ENCODE data around the gene KAZN. TPM values are rescaled to one million over a fixed set of nuclear protein-coding genes. Genes with fewer than 3 reads are reported as not detected.

Gene KAZN
- total RNA-seq, 1 experiment from 2014 or later: 1.6 TPM

DNA sequence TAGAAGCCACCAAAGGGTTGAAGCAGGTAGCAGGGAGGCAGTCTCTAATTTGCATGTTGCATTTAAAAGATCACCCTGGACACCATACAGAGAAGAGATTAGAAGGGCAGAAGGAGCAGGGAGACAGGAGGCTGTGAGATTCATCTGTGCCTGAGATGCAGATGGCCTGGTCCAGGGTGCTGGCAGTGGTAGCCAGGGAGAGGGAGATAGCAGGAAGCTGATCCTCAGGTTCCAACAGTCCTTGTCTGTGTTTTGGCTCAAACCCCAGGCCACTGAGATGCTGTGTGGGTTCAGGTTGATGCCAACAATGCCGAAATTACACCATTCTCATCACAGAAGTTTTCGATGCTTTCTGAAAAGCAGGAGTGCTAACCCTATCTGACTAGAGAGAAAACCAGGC is 113.7 kb downstream of the KAZN start:
- no peak for DNase-seq (ENCODE audit: low spot score)

DNA sequence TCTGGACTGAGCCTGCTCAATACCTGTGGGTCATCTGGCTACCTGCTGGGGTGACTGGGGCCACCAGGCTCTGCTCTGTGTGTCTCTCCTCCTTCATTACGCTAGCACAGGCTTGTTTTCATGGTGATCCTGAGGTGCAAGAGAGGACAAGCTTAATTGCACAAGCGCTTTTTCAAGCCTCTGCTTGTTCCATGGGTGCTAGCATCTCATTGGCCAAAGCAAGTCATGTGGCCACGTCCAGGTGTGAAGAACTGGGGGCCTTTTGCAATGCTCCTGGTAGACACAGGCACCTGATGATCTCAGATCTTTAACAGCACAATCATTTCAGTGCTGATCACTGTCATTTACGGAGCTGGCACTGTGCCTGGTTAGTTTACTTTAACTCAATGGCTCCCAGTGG is 114.6 kb downstream of the KAZN start:
- DNase-seq (ENCODE audit: low spot score): no peak

DNA sequence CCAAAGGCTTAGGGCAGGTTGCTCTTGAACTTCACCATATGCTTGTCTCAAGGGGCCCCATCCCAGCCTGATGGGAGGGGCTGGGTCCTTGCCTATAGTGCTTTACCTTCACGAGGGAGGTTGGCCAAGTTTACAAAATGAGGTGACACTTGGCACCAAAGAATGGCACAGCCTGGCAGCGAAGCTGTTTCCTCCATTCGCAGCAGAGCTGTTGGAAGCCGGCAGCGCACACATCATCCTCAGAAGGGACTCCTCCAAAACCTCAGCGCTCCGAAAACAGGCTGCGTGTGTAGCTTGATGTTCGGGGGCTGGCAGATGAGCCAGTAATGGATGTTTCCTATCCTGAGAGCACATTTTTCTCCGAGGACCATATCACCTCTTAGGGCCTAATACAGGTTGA is 116.8 kb downstream of the KAZN start:
- no peak for DNase-seq (ENCODE audit: low spot score)

DNA sequence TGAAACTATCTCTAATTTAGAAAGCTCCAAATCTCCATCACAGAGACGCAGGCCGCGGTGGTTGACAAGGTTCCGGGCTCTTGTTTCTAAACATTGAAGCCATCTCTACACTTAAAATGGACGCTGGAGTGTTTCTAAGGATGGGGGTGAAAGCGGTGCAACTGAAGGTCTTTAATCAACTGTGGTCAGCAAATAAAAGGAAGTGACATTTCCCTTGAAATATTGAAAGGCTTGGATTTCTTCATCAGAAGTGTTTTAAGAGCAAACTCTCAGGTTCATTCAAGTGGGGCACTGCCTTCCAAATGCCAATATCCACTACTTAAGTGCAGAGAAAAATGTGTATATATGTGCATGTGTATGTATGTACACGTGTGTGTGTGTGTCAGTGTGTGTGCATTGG is 117.3 kb downstream of the KAZN start:
- DNase-seq (ENCODE audit: low spot score): no peak

DNA sequence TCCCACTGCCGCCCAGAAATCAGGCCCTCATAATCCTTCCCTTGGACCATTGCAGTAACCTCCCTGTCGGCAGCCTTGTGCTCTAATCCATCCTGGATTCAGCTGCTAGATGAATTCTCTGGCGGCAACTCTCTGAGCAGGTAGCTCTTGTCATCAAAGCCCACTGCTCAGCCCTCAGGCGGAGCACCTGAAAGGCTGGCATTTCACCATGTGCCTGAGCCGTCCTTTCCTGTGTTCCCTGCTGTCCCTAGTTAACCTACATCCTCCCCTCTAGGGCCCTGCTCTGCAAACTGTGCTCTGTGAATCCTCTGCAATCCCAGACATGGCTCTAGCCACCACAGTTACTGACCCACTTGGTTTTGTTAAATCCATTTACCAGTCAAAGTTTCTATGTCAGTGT is 118.0 kb downstream of the KAZN start:
- DNase-seq (ENCODE audit: low spot score): no peak

DNA sequence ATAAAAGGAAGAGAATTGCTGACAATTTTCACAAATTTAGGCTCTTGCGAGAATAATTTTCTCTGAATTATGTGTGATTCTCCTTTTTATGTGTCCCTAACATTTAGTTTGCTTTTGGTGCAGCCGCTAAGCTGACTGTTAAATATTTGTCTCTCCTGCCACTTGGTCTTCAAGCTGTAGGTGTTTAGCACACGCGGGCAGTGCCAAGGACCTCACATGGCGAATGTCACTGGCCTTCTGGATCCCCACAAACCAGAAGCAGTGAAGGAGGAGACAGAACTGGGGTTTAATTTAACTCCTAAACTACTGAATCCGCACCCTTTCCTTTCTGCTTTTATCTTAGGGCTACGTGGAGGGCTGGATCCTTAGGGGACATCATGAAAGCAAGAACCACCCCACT is 120.0 kb downstream of the KAZN start:
- no peak for DNase-seq (ENCODE audit: low spot score)

DNA sequence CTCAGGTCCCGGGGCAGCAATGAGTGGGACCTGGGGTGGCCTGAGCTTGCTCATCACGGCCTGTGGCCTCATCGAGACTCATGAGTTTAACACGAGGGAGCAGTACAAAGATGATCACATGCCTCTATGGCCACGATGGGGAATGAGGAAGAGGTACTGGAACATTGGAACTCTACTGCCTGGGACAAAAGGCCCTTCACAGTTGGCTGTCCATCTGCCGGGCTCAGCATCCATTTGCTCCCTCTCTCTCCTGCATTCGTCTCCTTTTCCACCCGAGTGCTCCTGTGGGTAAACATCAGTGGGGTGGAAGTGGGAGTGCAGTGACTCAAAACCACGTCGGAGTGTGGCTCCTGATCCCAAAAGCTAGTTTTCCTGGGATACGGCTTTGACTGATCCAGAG is 124.9 kb downstream of the KAZN start:
- no peak for DNase-seq (ENCODE audit: low spot score)

DNA sequence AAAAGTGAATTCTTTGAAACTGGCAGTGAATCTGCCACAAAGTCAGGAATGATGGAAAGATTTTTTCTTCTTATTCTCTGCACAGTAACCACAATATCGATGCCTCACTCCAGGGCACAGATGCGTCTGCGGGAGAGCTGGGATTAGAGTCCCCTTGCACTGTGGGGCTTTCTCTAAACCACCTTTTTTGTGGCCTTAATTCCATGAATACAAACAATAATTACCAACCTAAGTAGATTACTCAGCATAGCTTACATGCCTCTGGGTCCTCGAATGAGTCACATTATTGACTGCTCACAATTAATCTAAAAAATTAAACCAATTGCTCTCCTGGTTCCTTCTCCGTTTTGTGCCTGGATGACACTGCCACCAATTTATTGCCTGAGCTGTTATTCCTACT is 125.8 kb downstream of the KAZN start:
- DNase-seq (ENCODE audit: low spot score): peak; percentile 15

DNA sequence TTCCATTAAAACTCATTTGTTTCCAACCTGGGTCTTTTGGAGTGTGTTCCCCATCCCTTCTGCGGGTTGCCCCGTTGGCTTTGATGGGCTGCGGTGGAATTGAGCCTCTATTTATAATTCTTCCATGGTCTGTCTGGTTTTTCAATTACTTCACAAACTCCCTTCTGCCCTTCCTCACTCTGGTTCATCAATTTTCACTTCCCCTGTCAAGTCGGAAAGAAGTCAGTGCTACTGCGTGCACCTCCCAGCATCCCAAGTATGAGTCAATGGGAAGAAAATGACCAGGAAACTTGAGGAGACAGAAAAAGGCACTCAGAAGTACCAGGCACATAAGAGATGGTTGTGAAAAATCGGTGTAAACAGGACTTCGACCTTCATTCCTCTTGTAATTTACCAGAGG is 126.2 kb downstream of the KAZN start:
- DNase-seq (ENCODE audit: low spot score): no peak

DNA sequence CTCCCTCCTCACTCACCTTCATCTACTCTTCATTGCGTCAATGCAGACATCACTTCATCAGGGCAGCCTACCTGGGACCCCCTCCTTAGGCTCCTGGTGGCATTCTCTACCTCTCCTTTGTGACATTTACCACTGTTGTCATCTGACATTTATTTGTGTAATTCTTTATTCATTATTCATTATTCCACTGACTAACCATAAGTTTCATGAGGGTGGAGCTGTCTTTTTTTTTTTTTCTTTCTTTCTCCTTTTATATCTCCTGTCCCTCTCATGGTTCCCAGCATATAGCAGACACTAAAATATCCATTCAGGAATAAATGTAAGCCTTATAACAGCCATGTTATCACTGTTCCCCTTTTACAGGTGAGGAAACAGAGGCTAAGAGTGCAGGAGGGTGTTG is 126.8 kb downstream of the KAZN start:
- no peak for DNase-seq (ENCODE audit: low spot score)

DNA sequence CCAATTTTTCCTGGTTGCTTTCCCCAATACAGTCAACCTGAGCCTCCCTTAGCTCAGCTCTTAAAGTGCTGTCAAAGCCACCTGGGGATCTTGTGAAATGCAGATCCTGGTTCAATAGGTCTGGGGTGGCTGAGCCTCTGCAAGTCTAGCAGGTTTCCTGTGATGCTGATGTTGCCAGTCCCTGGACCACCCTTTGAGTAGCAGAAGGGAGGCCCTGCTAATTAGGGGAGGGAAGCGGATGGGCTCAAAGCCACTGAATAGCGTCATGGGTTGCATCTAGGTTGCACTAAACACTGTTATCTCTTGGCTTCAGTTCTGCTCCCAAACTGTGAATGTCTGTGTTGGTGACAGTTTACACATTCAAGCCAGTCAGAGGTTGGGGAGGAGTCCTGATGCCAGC is 127.2 kb downstream of the KAZN start:
- no peak for DNase-seq (ENCODE audit: low spot score)

DNA sequence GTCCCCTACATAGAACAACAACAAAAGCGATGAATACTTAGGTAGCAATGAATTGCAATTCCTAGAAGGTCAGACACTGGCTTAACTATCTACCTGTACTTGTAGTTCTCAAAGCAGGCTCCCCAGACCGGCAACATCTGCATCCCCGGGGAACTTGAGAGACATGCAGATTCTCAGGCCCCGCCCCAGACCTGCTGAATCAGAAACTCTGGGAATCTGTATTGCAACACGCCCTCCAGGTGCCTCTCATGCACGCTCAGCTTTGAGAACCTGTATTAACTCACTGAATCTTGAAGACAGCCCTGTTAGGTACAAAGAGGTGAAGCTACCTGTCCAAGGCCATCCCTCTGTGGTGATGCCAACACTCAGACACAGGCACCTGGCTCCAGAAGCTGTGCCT is 128.1 kb downstream of the KAZN start:
- DNase-seq (ENCODE audit: low spot score): no peak

DNA sequence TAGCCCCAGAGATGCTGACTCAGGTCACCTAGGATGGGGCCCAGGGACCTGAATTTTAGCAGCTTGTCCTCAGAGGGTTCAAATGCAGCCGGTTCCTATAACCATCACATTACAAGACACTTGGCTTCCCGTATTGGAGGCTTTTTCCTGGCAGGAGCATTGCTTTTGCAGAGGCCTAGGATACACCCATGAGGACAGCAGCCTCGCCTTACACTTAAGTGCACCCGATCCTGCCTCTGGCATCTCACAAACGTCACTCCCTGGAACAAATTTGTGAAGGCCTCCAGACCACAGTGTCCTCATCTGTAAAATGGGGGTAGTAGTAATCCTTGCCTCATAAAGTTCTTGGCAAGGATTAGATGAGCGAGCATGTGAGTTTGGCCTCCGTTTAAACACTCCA is 130.0 kb downstream of the KAZN start:
- no peak for DNase-seq (ENCODE audit: low spot score)

DNA sequence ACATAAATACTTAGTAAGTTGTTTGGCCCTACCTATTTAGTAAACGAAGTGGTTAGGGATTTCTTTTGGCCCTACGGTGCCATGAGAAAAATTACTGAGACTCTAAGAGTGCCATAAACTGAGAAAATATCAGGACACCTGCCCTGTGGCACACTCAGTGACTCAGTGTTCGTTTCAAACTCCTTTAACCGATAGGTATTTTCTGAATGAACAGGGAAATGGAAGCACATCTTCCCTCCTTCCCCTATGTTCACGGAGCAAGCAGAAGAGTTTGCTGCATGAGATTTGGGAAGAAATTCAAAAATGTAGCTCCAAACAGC is 134.2 kb downstream of the KAZN start:
- no peak for DNase-seq (ENCODE audit: low spot score)

DNA sequence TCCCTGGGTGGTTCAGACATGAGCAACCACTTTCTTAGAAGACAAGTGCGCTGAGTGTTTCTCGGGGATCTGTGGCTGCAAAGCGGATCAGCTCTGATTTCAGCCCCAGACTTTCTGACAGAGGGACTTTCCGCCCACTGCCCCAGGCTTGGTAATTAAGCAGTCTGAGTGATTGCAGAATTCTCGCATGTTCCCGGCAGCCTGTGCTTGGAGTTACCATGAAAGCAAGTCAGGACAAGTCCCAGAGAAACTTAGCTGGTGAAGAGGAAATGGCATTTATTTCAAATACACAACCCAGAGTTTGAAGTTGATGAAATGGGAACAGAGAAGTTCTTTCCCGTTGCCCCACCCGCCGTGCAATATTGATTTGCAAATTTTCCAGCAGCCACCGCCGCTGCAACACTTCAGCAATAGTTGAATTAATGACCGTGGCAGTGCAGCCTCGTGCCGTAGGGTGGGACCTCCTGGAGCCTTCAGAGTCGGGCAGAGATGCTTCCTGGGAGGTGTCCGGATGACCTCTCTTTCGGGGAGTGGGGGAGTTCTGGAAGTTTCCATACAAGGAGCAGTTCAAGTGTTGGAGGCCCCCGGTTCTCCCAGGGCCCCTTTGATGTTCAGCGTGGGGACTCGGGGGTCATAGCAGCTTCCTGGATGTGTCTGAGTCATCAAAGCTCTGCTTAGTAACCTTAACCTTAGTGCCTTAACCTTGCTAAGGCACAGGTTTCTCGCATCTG is 134.7 kb downstream of the KAZN start:
- DNase-seq (ENCODE audit: low spot score): no peak

DNA sequence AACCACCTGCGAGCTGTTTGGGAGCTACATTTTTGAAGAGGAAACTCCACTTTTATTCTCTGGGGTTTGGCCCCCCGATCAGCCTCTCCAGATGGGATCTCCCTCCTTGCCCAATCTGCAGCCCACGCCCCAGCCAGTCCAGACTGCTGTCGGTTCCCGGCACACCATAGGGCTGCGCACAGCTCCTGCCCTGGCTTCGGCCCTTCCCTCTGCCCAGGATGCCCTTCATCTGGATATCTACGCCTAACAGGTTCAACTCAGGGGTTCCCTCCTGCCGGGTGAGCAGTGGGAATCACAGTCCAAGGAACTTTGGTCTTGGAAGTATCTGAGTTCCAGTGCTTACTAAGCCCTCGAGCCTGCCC is 135.3 kb downstream of the KAZN start:
- no peak for DNase-seq (ENCODE audit: low spot score)

DNA sequence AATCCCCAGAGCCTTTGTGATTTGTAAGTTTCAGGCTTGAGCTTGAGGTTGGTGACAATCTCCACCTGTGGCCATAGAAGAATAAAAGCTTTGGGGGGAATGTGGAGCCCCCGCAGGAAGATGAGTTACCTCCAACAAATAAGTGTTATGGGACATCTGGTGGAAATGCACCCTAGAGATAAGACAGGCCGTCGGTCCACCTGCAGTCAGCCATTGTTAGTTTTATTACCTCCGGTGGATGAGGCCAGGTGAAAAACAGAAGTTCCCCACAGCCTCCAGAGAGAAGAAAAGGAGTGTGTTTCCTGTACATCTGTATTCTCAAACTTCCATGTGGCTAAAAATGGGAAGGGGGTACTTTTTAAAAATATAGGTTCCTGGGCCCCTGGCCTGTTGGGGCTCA is 137.4 kb downstream of the KAZN start:
- DNase-seq (ENCODE audit: low spot score): no peak

DNA sequence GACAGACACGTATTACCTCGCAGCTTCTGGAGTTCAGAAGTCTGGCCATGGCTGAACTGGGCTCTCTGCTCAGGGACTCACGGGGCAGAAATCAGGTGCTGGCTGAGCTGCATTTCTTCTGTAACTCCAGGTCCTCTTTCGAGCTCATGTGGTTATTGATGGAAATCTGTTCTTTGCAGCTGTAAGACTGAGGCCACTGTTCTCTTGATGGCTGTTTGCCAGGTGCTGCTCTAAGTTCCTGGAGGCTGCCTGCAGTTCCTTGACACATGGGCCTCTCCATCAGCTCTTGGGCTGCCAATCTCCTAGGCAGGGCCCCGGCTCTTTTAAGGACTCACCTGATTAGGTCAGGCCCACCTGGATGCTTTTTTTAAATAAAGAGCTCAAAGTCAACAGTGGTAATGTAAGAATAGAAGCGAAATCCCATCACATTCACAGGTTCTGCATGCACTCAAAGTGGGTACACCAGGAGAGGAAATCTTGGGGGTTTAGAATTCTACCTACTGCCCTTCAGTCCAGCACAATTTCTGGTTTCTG is 139.1 kb downstream of the KAZN start:
- no peak for DNase-seq (ENCODE audit: low spot score)

DNA sequence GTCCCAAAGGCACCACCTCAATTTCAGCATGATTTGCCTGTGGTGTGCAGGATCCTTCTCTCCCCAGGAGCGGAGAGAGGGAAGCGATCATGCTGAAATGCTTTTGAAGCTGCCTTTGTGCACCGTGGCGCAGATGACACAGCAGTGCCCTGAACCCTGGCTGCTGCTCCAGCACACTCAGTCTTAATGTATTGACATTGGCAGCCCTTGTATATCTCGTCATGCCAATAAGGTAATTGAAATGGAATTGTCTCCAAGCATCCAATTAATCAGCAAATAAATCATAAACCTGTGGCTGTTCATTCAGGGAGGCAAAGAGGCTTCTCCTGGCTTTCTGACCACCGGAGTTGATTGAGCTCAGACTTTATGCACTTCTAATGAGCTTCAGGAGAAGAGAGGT is 139.8 kb downstream of the KAZN start:
- no peak for DNase-seq (ENCODE audit: low spot score)

DNA sequence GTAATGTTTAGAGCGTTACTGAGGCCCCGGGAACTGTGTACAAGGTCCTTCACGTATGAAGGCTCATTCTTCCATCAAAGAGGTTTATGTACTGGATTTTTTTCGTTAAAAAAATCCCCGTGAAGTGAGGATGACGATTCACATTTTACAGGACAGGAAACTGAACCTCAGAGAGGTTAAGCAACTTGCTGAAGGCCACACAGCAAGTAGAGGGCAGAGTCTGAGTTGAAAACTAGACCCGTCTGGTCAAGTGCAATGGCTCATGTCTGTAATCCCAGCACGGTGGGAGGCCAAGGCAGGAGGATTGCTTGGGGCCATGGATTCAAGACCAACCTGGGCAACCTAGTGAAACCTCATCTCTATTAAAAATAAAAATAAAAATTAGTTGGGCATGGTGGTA is 140.2 kb downstream of the KAZN start:
- no peak for DNase-seq (ENCODE audit: low spot score)

DNA sequence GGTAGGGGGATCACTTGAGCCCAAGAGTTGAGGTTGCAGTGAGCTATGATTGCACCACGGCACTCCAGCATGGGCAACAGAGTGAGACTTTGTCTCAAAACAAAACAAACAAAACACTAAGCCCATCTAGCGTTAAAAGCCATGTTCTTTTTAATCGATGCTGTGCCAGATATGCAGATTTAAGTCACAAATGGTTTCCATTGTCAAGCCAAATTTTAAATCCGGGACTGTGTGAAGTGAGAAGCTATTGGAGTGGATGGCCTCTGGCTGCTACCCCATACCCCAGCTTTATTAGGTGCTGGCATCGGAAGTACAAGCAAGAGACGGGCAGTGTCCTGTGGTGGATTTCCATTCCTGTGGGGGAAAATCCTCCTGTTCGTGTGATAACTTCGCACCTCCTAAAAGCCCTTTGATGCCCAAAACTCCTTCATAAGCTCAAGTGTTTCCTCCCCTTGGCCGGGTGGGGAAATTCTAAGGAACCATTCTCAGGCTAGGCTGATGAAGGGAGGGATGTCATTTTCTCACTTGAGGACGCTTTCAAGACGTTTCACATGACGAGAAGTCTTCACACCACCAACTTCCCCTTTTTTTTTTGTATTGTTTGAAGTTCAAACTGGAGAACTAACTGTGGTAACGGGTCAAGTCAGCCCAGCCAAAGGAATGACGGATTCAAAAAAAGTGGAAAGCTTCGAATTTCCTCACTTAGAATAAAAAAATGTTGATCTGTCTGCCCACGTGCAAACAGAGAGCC is 140.8 kb downstream of the KAZN start:
- DNase-seq (ENCODE audit: low spot score): no peak

DNA sequence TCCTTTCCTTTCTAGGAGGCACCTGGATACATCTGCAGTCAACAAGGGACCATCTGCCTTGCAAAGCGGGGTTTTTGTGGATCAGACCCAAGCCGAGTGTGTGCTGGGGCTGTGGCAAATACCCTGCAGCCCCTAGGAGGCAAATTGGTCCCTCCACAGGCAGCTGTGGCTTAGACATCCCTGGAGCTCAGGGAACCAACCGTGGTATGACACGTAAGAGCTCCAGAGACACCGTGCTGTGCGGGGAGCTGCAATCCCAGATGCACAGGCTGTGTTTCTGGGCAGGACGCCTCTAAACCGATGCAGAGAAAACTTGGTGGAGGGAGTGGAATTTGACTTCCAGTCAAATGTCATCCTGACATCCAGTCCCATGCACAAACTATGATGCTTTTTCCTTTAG is 141.5 kb downstream of the KAZN start:
- DNase-seq (ENCODE audit: low spot score): no peak

DNA sequence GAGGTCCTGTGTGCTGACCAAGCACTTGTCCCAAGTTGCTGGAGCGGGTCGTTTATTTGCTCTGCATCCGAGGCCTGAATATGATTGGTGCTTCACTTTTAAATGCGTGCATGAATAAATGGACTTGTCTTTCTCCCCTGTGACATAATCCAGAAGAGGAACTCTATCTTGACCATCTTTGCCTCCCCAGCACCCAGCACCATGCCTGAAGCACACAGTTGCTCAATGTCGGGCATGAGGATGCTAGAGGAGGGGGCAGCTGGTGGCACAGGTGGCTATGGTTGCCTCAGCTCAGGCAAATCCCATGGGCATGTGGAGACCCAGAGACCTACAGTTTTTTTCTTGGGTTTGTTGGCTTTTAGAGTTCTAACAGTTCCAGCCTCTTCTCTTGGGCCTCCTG is 142.6 kb downstream of the KAZN start:
- no peak for DNase-seq (ENCODE audit: low spot score)

DNA sequence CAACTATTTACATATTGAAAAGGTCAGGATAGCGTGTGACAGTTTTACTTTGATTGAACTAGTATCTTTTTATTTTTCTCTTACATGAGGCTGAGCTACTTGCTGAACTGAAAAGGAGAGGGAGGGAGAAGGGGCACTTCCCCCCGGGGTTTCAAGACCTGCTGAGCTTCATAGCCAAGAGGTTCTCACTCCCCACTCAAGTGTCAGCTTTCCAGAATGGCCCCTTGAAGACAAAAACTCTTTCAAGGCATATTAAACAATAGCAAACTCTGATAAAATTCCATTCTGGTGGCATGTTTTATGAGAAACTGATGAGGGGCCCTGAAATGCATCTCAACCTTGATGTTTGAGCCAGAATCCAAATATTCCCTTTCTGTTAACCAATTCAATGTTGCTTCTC is 143.0 kb downstream of the KAZN start:
- DNase-seq (ENCODE audit: low spot score): no peak

Data from H4 (cell line).